Stimulated activated CD4-positive, alpha-beta T cell treated with anti-CD3 and anti-CD28 coated beads, Interleukin-12 subunit alpha, Interleukin-12 subunit beta, amount 100 ng/mL, for 4 hours (primary cell): ENCODE measurements around the gene EEF1AKMT1.

Source experiments
- DNase-seq: peaks from one replicate; pipeline ENCODE4 v3.0.0-alpha.2; 2020

EEF1AKMT1 gene

GRCh38 chr13:20717581-20718542 is 55.9 kb downstream of the EEF1AKMT1 start:
- no peak for DNase-seq

GRCh38 chr13:20716951-20717350 is 56.8 kb downstream of the EEF1AKMT1 start:
- no peak for DNase-seq

- DNase-seq = no peak
Observed at GRCh38 chr13:20715330-20715712, 58.4 kb downstream of the EEF1AKMT1 start.

GRCh38 chr13:20714563-20715329 is 59.0 kb downstream of the EEF1AKMT1 start:
- DNase-seq = no peak

GRCh38 chr13:20714161-20714560 is 59.6 kb downstream of the EEF1AKMT1 start:
- no peak for DNase-seq

GRCh38 chr13:20713751-20714150 is 60.0 kb downstream of the EEF1AKMT1 start:
- DNase-seq = no peak

- DNase-seq = no peak
Observed at GRCh38 chr13:20713014-20713376, 60.8 kb downstream of the EEF1AKMT1 start.

- DNase-seq = no peak
Observed at GRCh38 chr13:20711301-20712044, 62.3 kb downstream of the EEF1AKMT1 start.

GRCh38 chr13:20709782-20710181 is 64.0 kb downstream of the EEF1AKMT1 start:
- no peak for DNase-seq

- DNase-seq = no peak
Observed at GRCh38 chr13:20709369-20709768, 64.4 kb downstream of the EEF1AKMT1 start.

GRCh38 chr13:20708216-20708615 is 65.5 kb downstream of the EEF1AKMT1 start:
- DNase-seq = no peak

GRCh38 chr13:20706661-20707060 is 67.1 kb downstream of the EEF1AKMT1 start:
- no peak for DNase-seq

- no peak for DNase-seq
Observed at GRCh38 chr13:20704459-20705069, 69.2 kb downstream of the EEF1AKMT1 start.

- DNase-seq = peak; percentile 72
Observed at GRCh38 chr13:20703780-20704458, 69.8 kb downstream of the EEF1AKMT1 start.

- peak; percentile 39 for DNase-seq
Observed at GRCh38 chr13:20702915-20703779, 70.6 kb downstream of the EEF1AKMT1 start, which contains the start of gene IL17D. Gene IL17D, plus strand, starts transcription at chr13:20703699. Its CDS starts 303 bp downstream, at chr13:20704002.

- DNase-seq = no peak
Observed at GRCh38 chr13:20702530-20702914, 71.2 kb downstream of the EEF1AKMT1 start.

- DNase-seq = no peak
Observed at GRCh38 chr13:20701461-20701860, 72.3 kb downstream of the EEF1AKMT1 start.

GRCh38 chr13:20700288-20700687 is 73.5 kb downstream of the EEF1AKMT1 start:
- DNase-seq = no peak

- DNase-seq = no peak
Observed at GRCh38 chr13:20699715-20700114, 74.0 kb downstream of the EEF1AKMT1 start.

GRCh38 chr13:20696073-20696472 is 77.7 kb downstream of the EEF1AKMT1 start:
- DNase-seq = no peak

- no peak for DNase-seq
Observed at GRCh38 chr13:20691616-20692015, 82.1 kb downstream of the EEF1AKMT1 start.
